Activated CD4-positive, alpha-beta T cell treated with anti-CD3 and anti-CD28 coated beads for 24 hours (primary cell): ENCODE results near the gene MASP1.

Source experiments
- DNase-seq, 2 donors: peaks; one replicate each; pipeline ENCODE4 v3.0.0-alpha.2; 2020; ENCODE audit warnings: low read depth in 2 of 2

The MASP1 gene

GRCh38 chr3:187293516-187294430 is 2.2 kb upstream of the MASP1 start:
- DNase-seq, result no peak

- no peak for DNase-seq
Measured at GRCh38 chr3:187292631-187293515, 1.3 kb upstream of the MASP1 start.

- no peak for DNase-seq
Measured at GRCh38 chr3:187292181-187292580, 644 bp upstream of the MASP1 start.

GRCh38 chr3:187291001-187291511 is 481 bp downstream of the MASP1 start:
- no peak for DNase-seq

- no peak for DNase-seq
Measured at GRCh38 chr3:187290503-187290902, 1.0 kb downstream of the MASP1 start.

- no peak for DNase-seq
Measured at GRCh38 chr3:187288855-187289605, 2.5 kb downstream of the MASP1 start.

GRCh38 chr3:187288131-187288854 is 3.2 kb downstream of the MASP1 start:
- DNase-seq, result no peak

- no peak for DNase-seq
Measured at GRCh38 chr3:187287256-187287655, 4.3 kb downstream of the MASP1 start.

GRCh38 chr3:187286467-187287059 is 5.0 kb downstream of the MASP1 start:
- no peak for DNase-seq

GRCh38 chr3:187281191-187281714 is 10.3 kb downstream of the MASP1 start:
- no peak for DNase-seq

GRCh38 chr3:187280644-187281043 is 10.9 kb downstream of the MASP1 start:
- no peak for DNase-seq

- DNase-seq, result no peak
Measured at GRCh38 chr3:187277129-187277462, 14.4 kb downstream of the MASP1 start.

- DNase-seq, result no peak
Measured at GRCh38 chr3:187276397-187277128, 15.0 kb downstream of the MASP1 start.

- no peak for DNase-seq
Measured at GRCh38 chr3:187274977-187275338, 16.6 kb downstream of the MASP1 start.

GRCh38 chr3:187274315-187274976 is 17.1 kb downstream of the MASP1 start:
- DNase-seq, result no peak

- no peak for DNase-seq
Measured at GRCh38 chr3:187271582-187271981, 20.0 kb downstream of the MASP1 start.

- no peak for DNase-seq
Measured at GRCh38 chr3:187269486-187269885, 22.1 kb downstream of the MASP1 start.

- no peak for DNase-seq
Measured at GRCh38 chr3:187267306-187267705, 24.2 kb downstream of the MASP1 start.

- DNase-seq, result no peak
Measured at GRCh38 chr3:187266691-187267090, 24.8 kb downstream of the MASP1 start.
